GM18951 (cell line): ENCODE measurements around the gene GJD3.

Source experiments
- POLR2A ChIP-seq: IDR thresholded peaks from 4 replicates; pipeline ENCODE4 v1.6.1; 2011; ENCODE audit warnings: mild to moderate bottlenecking; ENCODE audit not compliant: insufficient read length, insufficient read depth; ENCODE audit errors: extremely low read depth
- in situ Hi-C: fragments of 300-500 bp; cut with MboI; formaldehyde crosslinking; loops from one replicate; pipeline ENCODE4 v1.12.0; 2022; ENCODE audit warnings: low sequenced_read_pairs, mixed read lengths, inconsistent platforms; ENCODE audit not compliant: unreplicated experiment

Gene GJD3

DNA sequence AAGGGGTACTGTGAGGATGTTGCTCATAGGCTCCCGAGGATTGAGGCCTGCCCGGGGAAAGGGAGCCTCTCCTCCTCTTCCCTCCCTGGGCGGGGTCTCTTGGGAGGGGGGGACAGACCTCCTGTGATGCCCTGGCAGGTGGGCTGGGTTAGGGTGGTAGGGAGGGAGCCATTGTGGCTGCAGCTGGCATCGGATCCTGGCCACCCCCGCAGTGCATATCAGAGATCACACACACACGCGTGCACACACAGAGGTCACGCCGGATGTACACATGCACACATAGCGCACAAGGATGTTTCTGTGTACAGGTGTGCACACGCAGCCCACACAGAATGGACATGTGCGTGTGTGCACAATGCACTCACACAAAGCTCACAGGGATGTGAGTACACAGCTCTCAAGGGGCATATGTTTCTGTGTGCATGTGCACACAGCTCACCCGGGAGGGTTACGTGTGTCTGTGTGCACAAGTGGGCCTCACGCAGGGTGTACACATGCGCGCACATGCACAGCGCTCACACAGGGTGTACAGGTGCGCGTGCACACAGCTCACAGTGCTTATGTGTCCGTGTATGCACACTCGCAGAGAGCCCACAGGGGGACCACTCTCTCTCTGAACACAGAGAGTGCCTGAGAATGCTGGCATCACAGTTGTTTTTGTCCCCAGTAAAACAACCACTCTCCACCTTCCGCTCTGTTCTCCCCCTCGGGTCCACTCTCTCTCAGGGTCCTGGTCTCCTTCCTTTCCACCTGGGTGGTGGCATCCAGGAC, 2.4 kb downstream of the GJD3 start:
- TF ChIP-seq POLR2A, result no peak
- in situ Hi-C loops, result no loop called here

DNA sequence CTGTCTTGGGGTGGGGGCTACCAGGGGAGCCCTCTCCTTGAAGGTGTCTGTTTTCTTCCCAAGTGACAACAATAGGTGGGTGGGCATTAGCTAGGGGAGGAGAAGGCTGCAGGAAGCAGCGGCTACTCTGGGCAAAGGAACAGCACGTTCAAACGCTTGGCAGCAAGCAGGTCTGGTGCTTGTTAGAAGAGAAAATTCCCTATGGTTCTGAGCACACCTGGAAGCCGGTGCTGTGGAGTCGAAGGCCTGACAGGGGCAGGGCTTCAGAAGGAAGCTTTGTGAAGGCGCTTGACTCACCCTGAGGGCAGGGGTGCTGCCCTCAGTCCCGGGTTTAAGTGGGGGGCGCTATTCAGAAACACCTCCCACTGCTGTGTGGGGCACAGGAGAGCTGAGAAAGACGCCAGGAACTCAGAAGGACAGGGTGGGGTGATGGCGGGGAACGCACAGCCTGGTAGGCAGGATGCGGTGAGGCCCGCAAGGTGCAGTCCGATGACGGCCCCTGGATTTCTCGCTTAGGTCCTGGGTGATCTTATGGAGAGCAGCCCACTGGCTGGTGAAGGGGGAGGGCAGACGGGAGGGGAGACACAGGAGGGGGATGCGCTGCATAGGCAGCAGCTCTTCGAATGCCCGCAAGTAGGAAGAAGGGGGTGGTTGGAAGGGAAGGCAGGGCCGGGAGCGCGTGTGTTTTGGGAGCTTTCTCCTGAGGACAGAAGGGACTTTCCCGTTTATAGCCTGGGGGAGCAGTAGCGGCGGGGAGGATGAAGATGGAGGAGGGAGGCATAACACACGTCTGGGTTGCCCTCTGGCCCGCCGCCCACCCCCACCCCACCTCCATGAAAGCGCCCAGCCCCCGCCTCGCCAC, 3.2 kb downstream of the GJD3 start:
- TF ChIP-seq POLR2A, result no peak
- in situ Hi-C loops, result no loop called here

DNA sequence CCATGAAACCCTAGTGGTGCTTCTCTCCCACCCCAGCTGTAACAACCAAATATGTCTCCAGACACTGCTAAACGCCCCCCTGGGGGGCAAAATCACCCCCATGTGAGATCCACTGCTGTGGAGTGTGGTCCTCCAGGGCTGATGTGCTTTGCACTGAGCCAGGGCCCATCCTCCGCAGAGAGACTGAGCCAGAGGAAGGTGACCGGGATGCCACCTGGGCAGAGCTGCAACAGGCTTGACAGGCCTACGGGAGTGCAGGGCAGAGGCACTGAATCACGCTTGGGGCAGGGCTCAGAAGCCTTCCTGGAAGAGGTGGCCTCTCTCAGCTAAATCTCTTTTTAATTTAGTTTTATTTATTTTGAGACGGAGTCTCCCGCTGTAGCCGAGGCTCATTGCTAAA, 4.4 kb downstream of the GJD3 start:
- no peak for TF ChIP-seq POLR2A
- in situ Hi-C loops, result no loop called here

DNA sequence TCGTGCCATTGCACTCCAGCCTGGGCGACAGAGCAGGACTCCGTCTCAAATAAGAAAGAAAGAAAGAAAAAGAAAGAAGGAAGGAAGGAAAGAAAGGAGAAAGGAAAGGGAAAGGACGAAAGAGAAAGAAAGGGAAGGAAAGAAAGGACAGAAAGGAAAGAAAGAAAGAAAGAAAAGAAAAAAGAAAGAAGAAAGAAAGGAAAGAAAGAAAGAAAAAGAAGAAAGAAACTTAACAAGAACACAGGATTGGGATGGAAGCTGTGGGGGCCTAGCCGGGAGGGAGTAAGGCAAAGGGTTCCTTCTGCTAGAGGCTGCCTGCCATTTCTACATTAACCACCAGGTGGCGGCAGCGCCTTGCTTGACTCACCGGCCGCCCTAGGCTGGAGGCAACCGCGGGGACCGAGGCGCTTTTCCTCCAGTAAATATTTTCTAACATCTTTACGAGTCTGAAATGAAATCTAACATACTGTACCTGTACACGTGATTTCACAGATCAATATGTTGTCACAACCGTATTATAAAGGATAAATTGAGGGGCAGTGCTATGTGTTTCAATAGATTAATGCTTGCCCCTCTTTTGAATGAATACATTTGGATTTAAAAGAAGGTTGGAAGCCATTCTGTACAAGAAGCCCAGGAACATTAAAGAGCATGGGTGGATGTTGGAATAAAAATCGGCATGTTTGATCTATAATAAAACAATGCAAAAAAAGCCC, 6.1 kb downstream of the GJD3 start:
- no peak for TF ChIP-seq POLR2A
- in situ Hi-C loops, result no loop called here

DNA sequence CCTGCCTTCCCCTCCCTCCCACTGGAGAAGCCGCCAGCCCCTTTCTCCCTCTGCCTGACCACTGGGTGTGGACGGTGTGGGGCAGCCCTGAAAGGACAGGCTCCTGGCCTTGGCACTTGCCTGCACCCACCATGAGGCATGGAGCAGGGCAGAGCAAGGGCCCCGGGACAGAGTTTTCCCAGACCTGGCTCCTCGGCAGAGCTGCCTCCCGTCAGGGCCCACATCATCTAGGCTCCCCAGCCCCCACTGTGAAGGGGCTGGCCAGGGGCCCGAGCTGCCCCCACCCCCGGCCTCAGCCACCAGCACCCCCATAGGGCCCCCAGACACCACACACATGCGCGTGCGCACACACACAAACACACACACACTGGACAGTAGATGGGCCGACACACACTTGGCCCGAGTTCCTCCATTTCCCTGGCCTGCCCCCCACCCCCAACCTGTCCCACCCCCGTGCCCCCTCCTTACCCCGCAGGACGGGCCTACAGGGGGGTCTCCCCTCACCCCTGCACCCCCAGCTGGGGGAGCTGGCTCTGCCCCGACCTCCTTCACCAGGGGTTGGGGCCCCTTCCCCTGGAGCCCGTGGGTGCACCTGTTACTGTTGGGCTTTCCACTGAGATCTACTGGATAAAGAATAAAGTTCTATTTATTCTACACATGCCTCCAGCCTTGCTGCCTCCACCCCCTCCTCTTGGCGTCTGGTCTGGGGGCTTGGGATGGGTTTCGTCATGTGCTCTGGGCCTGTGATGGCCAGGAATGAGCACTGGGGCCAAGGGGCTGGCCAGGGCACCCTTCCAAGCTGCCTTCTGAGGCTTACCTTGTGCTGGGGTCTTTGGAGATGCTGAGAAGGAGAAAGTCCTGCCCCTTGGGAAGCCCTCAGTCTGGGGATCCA, 7.3 kb downstream of the GJD3 start:
- TF ChIP-seq POLR2A, result no peak
- in situ Hi-C loops, result no loop called here

DNA sequence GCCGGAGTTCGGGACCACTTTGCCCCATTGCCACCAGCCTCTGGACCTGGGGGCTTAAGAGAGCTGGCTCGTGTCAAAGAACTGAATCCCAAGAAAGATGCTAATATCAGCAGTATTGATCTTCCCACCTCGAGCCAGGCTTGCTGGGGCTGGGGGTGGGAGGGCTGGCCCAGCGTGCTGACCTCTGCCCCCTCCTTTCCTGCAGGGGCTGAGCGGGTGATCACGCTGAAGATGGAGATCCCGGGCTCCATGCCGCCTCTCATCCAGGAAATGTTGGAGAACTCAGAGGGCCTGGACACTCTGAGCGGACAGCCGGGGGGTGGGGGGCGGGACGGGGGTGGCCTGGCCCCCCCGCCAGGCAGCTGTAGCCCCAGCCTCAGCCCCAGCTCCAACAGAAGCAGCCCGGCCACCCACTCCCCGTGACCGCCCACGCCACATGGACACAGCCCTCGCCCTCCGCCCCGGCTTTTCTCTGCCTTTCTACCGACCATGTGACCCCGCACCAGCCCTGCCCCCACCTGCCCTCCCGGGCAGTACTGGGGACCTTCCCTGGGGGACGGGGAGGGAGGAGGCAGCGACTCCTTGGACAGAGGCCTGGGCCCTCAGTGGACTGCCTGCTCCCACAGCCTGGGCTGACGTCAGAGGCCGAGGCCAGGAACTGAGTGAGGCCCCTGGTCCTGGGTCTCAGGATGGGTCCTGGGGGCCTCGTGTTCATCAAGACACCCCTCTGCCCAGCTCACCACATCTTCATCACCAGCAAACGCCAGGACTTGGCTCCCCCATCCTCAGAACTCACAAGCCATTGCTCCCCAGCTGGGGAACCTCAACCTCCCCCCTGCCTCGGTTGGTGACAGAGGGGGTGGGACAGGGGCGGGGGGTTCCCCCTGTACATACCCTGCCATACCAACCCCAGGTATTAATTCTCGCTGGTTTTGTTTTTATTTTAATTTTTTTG, 8.5 kb downstream of the GJD3 start:
- TF ChIP-seq POLR2A, result no peak
- in situ Hi-C loops, result no loop called here

DNA sequence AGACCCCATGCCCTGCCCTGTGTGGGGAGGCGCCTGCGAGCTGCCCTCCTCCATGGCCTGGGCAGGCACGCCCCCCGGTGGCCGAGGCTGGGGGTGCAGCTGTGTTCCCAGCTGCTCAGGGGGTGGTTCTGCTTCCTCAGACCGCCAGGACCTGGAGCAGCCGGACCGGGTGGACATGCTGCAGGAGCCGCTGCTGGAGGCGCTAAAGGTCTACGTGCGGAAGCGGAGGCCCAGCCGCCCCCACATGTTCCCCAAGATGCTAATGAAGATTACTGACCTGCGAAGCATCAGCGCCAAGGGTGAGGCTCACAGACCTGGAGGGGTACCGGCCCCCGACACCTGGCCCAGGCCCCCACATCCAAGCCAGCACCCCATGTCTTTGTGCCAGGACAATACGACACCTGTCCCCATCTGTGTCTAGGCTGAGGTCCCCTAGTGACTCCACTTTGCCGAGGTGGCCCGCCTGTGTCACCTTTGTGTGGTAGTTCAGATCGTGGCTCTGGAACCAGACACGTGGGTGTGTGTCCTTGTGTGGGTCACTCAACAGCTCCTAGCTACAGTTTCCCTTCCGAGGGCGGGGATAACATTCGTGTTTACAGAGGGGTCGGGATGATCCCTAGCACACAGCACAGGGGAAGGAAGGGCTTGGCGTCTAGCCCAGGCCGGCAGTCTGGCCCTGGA, 9.3 kb downstream of the GJD3 start:
- in situ Hi-C loops, result no loop called here
- TF ChIP-seq POLR2A, result no peak

DNA sequence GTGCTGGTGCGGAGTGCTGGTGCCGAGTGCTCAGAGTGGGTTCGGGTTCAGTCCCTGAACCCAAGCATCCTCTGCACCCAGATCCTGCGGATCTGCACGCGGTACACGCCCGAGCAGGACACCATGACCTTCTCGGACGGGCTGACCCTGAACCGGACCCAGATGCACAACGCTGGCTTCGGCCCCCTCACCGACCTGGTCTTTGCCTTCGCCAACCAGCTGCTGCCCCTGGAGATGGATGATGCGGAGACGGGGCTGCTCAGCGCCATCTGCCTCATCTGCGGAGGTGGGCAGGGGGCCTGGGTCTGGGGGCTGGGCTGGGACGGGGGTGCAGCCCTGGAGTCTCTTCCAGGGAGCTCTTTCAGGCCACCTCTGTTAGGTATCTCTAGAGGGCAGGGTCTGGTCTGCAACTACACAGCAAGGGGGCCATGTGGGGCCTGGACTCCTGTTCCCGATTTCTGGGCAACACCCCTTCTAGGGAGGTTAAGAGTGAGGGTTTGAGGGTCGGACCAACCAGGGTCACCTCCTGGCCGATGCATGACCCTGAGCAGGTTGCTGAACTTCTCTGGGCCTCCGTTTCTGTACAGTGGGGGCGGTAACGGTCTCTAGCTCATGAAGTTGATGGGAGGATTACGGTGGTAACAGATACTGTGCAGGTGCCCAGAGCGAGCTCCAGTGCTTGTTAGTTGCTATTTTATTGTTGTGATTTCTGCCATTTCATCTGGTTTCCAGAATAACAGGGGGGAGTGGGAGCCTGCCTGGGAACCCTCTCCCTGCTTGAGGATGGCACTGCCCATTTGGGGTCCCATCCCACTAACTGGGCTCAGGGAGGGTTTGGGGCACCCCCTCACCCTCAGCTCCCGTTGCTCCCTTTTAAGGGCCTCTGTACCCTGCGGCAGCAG, 10.1 kb downstream of the GJD3 start:
- no peak for TF ChIP-seq POLR2A
- in situ Hi-C loops, result loop anchor here (5.0 kb wide), 1 partner anchor 52 kb away; no protein-coding TSS in a partner anchor

DNA sequence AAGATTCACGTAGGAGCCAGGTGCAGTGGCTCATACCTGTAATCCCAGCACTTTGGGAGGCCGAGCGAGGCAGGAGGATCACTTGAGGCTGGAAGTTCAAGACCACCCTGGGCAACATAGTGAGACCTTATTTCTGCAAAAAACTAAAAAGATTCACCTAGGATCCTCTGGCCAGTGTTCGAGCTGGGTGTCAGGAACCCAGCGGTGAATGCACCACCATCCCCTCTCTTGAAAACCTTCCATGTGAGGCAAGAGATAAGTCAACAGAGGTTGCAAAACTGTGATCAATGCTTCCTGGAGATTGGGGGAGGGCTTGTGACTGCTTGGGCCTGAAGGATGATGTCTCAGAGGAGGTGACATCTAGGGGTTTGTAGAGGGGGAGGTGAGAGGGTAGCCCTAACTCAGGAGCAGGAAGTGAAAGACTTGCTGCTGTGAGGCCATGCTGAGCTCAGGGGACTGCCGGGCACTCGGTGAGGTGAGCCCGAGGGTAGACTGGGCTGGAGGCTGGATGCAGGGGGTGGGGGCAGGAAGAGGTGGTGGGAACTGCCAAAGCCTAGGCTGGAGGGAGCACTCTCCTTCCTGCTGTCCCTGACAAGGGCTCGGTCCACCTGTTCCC, 11.7 kb downstream of the GJD3 start:
- in situ Hi-C loops, result loop anchor here (5.0 kb wide), 1 partner anchor 51 kb away; no protein-coding TSS in a partner anchor

More for the DNA sequence above, 11.7 kb downstream of the GJD3 start:
- TF ChIP-seq POLR2A, result no peak
